Left lung (tissue), 10 donors: ENCODE results near the gene EIF6. TPM values are rescaled to one million over a fixed set of nuclear protein-coding genes. Genes with fewer than 3 reads are reported as not detected.

Source experiments
- ATAC-seq: fragments of 200-7000 bp; cut with Tn5 transposase; one replicate; pipeline ENCODE4 v1.9.1; 2020; ENCODE audit warnings: moderate library complexity
- DNase-seq, 4 donors: peaks; one replicate each; pipeline ENCODE4 v3.0.0-alpha.2; 2013 to 2020
- H3K27ac ChIP-seq, 2 donors: fragments of 200-600 bp; sonication (generic) in 1 of 2; one replicate each; pipeline versions ENCODE4 v1.5.0 to v1.8.0; 2020 to 2021
- H3K27me3 ChIP-seq, 2 donors: fragments of 200-600 bp; sonication (generic) in 1 of 2; one replicate each; pipeline versions ENCODE4 v1.5.0 to v1.8.0; 2020 to 2021
- H3K36me3 ChIP-seq, 2 donors: fragments of 200-600 bp; sonication (generic) in 1 of 2; one replicate each; pipeline versions ENCODE4 v1.5.0 to v1.8.0; 2020 to 2021
- H3K4me1 ChIP-seq, 2 donors: fragments of 200-600 bp; one replicate each; pipeline ENCODE4 v1.8.0; 2021
- H3K4me3 ChIP-seq, 2 donors: fragments of 200-600 bp; sonication (generic) in 1 of 2; one replicate each; pipeline versions ENCODE4 v1.5.0 to v1.8.0; 2020 to 2021; ENCODE audit warnings: mild to moderate bottlenecking in 1 of 2
- H3K9me3 ChIP-seq, 2 donors: fragments of 200-600 bp; sonication (generic) in 1 of 2; one replicate each; pipeline versions ENCODE4 v1.5.0 to v1.8.0; 2020 to 2021
- CTCF ChIP-seq, 2 donors: fragments of 200-600 bp; sonication (generic) in 1 of 2; IDR thresholded peaks; one replicate each; pipeline versions ENCODE4 v1.5.0 to v1.8.0; 2021; ENCODE audit warnings: antibody characterized with exemption in 2 of 2
- intact Hi-C, 2 donors: fragments of 100-400 bp; cut with DNase I; formaldehyde crosslinking; loops; one replicate each; pipeline versions ENCODE4 v1.11.2 to v1.14.2; 2022
- polyA plus RNA-seq, 6 donors: library from polyadenylated mRNA; unstranded; fragments of 120-200 nt; gene quantifications; one replicate each; pipeline ENCODE4 v1.2.1, GENCODE V29; 2013; ENCODE audit not compliant: insufficient read length in 6 of 6
- total RNA-seq, 2 donors: library from RNA; stranded (reverse); fragmentation: NEBNext Ultra II Directional; extraction: Animal tissue kit (Norgen Biotek cat#: 25700); gene quantifications; one replicate each; pipeline ENCODE4 v1.2.1, GENCODE V29; 2021
- donor health status: DM: no; HTN: yes; CAD: no.
- donor health status: DM: no; HTN: no; CAD: no.

The EIF6 gene
- total and polyA plus RNA-seq, 8 donors = 95.6 to 111 (median 107) TPM

GRCh38 chr20:35251613-35251940 is 33.0 kb downstream of the EIF6 start:
- TF ChIP-seq CTCF (IDR thresholded peaks at IDR 0.05) = no peak
- Histone ChIP-seq H3K9me3 (no peaks in the 10 kb centered on the region), H3K36me3 (peaks cover 0 to 5% of the 10 kb centered on the region in 2 donors), H3K4me3 (no peak overlapping the region), H3K4me1 (peaks cover 0 to 8% of the 10 kb centered on the region in 2 donors), H3K27ac (peak overlapping the region in 1 of 2 donors; percentile 57), H3K27me3 (no peaks in the 10 kb centered on the region)
- ATAC-seq (no peak), DNase-seq (no peak)
- intact Hi-C loops = no loop called here

GRCh38 chr20:35248641-35249475 is 35.7 kb downstream of the EIF6 start:
- ATAC-seq (no peak), DNase-seq (no peak)
- Histone ChIP-seq H3K27ac (no peak overlapping the region), H3K4me3 (no peak overlapping the region), H3K36me3 (no peaks in the 10 kb centered on the region), H3K9me3 (no peaks in the 10 kb centered on the region), H3K4me1 (peaks cover 0 to 8% of the 10 kb centered on the region in 2 donors), H3K27me3 (no peaks in the 10 kb centered on the region)
- no peak for TF ChIP-seq CTCF (IDR thresholded peaks at IDR 0.05)
- intact Hi-C loops = no loop called here

- intact Hi-C loops = no loop called here
These were observed 37.8 kb downstream of the EIF6 start for GRCh38 chr20:35246723-35247122.

GRCh38 chr20:35243986-35244385 is 40.6 kb downstream of the EIF6 start:
- no peaks in the 10 kb centered on the region for H3K9me3 ChIP-seq
- intact Hi-C loops = no loop called here
- no peaks in the 10 kb centered on the region for H3K36me3 ChIP-seq
- H3K4me1 ChIP-seq = no peaks in the 10 kb centered on the region
- DNase-seq = no peak
- no peak for ATAC-seq
- no peak overlapping the region for H3K4me3 ChIP-seq
- no peaks in the 10 kb centered on the region for H3K27me3 ChIP-seq
- H3K27ac ChIP-seq = no peak overlapping the region
- TF ChIP-seq CTCF (IDR thresholded peaks at IDR 0.05) = no peak

More at GRCh38 chr20:35246723-35247122, 37.8 kb downstream of the EIF6 start:
- DNase-seq = no peak
- Histone ChIP-seq H3K27me3 (no peaks in the 10 kb centered on the region), H3K9me3 (no peaks in the 10 kb centered on the region), H3K4me3 (no peak overlapping the region), H3K27ac (no peak overlapping the region), H3K36me3 (no peaks in the 10 kb centered on the region), H3K4me1 (peaks cover 0 to 6% of the 10 kb centered on the region in 2 donors)
- ATAC-seq = no peak
- no peak for TF ChIP-seq CTCF (IDR thresholded peaks at IDR 0.05)

GRCh38 chr20:35243317-35243716 is 41.3 kb downstream of the EIF6 start:
- no peaks in the 10 kb centered on the region for H3K36me3 ChIP-seq
- no peak overlapping the region for H3K27ac ChIP-seq
- intact Hi-C loops = no loop called here
- DNase-seq (no peak), ATAC-seq (no peak)
- no peak for TF ChIP-seq CTCF (IDR thresholded peaks at IDR 0.05)
- no peaks in the 10 kb centered on the region for H3K27me3 ChIP-seq
- H3K4me3 ChIP-seq = no peak overlapping the region
- no peaks in the 10 kb centered on the region for H3K9me3 ChIP-seq
- H3K4me1 ChIP-seq = peaks cover 0 to 4% of the 10 kb centered on the region in 2 donors
